Measurements from ENCODE around the gene RBM39.

RBM39 gene

GRCh38 chr20:35742741-35743523, 872 bp upstream of the RBM39 start:
- Histone ChIP-seq H3K9ac (ENCODE audit: low read length) (peak overlapping the region; percentile 94), H3K27ac (ENCODE audit: low read depth, low read length) (peak overlapping the region; percentile 96), H3K36me3 (ENCODE audit: control insufficient read depth, insufficient read depth, low read length) (peaks cover 13% of the 10 kb centered on the region), H3K4me1 (ENCODE audit: control insufficient read depth, insufficient read depth, low read length) (peaks cover 22% of the 10 kb centered on the region), H3K27me3 (ENCODE audit: control insufficient read depth, insufficient read depth, low read length) (no peaks in the 10 kb centered on the region), H3K4me3 (ENCODE audit: low read length) (peak overlapping the region; percentile 87)

GRCh38 chr20:35739294-35740163, 2.5 kb downstream of the RBM39 start:
- Histone ChIP-seq H3K9ac (ENCODE audit: low read length) (no peak overlapping the region), H3K4me3 (ENCODE audit: low read length) (peak overlapping the region; percentile 49), H3K36me3 (ENCODE audit: control insufficient read depth, insufficient read depth, low read length) (peaks cover 24% of the 10 kb centered on the region), H3K27ac (ENCODE audit: low read depth, low read length) (no peak overlapping the region), H3K4me1 (ENCODE audit: control insufficient read depth, insufficient read depth, low read length) (peaks cover 25% of the 10 kb centered on the region), H3K27me3 (ENCODE audit: control insufficient read depth, insufficient read depth, low read length) (no peaks in the 10 kb centered on the region)

DNA sequence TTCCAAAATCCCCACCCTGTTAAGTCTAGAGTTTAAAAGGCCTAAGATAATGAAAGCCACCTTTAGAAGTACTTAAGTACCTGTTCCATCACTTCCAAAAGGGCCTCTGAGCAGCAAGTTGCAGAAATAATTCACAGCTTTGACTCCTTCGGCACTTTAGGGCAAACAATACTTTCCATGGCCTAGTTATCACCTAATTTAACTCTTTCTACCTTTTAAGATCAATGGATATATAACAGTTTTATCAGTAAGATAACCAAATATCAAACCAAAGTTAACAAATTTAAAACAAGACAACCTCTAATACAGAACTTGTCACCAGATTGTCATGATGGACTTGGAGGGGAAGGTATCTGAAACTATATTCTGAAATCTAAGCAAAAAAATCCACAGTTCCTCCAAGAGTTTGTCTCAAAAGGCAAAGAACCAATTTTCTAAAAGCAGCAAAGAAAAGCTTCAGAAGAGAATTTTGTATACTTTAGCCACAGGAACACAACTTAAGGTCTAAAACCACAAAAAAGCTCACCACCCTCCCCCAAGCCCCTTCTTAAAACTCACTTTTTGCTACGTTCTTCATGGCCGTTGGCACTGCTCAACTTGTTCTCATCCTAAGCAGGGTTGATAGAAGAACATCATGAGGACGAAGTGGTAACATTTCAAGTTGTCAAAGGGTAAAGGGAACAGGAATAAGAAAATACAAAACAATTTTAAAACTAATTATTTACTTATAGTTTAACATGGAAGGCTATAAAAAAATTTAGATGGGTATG, 3.5 kb downstream of the RBM39 start:
- H3K9ac ChIP-seq (ENCODE audit: low read length) = no peak overlapping the region
- H3K27ac ChIP-seq (ENCODE audit: low read depth, low read length) = no peak overlapping the region
- no peak overlapping the region for H3K4me3 ChIP-seq (ENCODE audit: low read length)
- peaks cover 25% of the 10 kb centered on the region for H3K4me1 ChIP-seq (ENCODE audit: control insufficient read depth, insufficient read depth, low read length)
- no peaks in the 10 kb centered on the region for H3K27me3 ChIP-seq (ENCODE audit: control insufficient read depth, insufficient read depth, low read length)
- H3K36me3 ChIP-seq (ENCODE audit: control insufficient read depth, insufficient read depth, low read length) = peaks cover 31% of the 10 kb centered on the region

GRCh38 chr20:35737865-35738333, 4.2 kb downstream of the RBM39 start:
- Histone ChIP-seq H3K4me3 (ENCODE audit: low read length) (no peak overlapping the region), H3K4me1 (ENCODE audit: control insufficient read depth, insufficient read depth, low read length) (peaks cover 21% of the 10 kb centered on the region), H3K27me3 (ENCODE audit: control insufficient read depth, insufficient read depth, low read length) (no peaks in the 10 kb centered on the region), H3K36me3 (ENCODE audit: control insufficient read depth, insufficient read depth, low read length) (peaks cover 37% of the 10 kb centered on the region), H3K9ac (ENCODE audit: low read length) (no peak overlapping the region), H3K27ac (ENCODE audit: low read depth, low read length) (no peak overlapping the region)

GRCh38 chr20:35735826-35736470, 6.1 kb downstream of the RBM39 start:
- no peaks in the 10 kb centered on the region for H3K27me3 ChIP-seq (ENCODE audit: control insufficient read depth, insufficient read depth, low read length)
- no peak overlapping the region for H3K27ac ChIP-seq (ENCODE audit: low read depth, low read length)
- H3K9ac ChIP-seq (ENCODE audit: low read length) = no peak overlapping the region
- H3K4me3 ChIP-seq (ENCODE audit: low read length) = no peak overlapping the region
- H3K36me3 ChIP-seq (ENCODE audit: control insufficient read depth, insufficient read depth, low read length) = peaks cover 46% of the 10 kb centered on the region
- peaks cover 21% of the 10 kb centered on the region for H3K4me1 ChIP-seq (ENCODE audit: control insufficient read depth, insufficient read depth, low read length)

GRCh38 chr20:35734777-35735649, 7.0 kb downstream of the RBM39 start:
- no peak overlapping the region for H3K27ac ChIP-seq (ENCODE audit: low read depth, low read length)
- no peak overlapping the region for H3K9ac ChIP-seq (ENCODE audit: low read length)
- H3K4me3 ChIP-seq (ENCODE audit: low read length) = no peak overlapping the region
- H3K4me1 ChIP-seq (ENCODE audit: control insufficient read depth, insufficient read depth, low read length) = peaks cover 17% of the 10 kb centered on the region
- H3K27me3 ChIP-seq (ENCODE audit: control insufficient read depth, insufficient read depth, low read length) = no peaks in the 10 kb centered on the region
- H3K36me3 ChIP-seq (ENCODE audit: control insufficient read depth, insufficient read depth, low read length) = peaks cover 48% of the 10 kb centered on the region

- Histone ChIP-seq H3K4me3 (ENCODE audit: low read length) (no peak overlapping the region), H3K4me1 (ENCODE audit: control insufficient read depth, insufficient read depth, low read length) (peaks cover 18% of the 10 kb centered on the region), H3K9ac (ENCODE audit: low read length) (no peak overlapping the region), H3K27me3 (ENCODE audit: control insufficient read depth, insufficient read depth, low read length) (no peaks in the 10 kb centered on the region), H3K27ac (ENCODE audit: low read depth, low read length) (no peak overlapping the region), H3K36me3 (ENCODE audit: control insufficient read depth, insufficient read depth, low read length) (peaks cover 53% of the 10 kb centered on the region)
Measured at GRCh38 chr20:35734374-35734773, 7.7 kb downstream of the RBM39 start.

- H3K4me1 ChIP-seq (ENCODE audit: control insufficient read depth, insufficient read depth, low read length) = peaks cover 8% of the 10 kb centered on the region
- peaks cover 50% of the 10 kb centered on the region for H3K36me3 ChIP-seq (ENCODE audit: control insufficient read depth, insufficient read depth, low read length)
Measured at GRCh38 chr20:35732644-35732982, 9.4 kb downstream of the RBM39 start.

GRCh38 chr20:35731862-35732643, 10.0 kb downstream of the RBM39 start:
- Histone ChIP-seq H3K4me1 (ENCODE audit: control insufficient read depth, insufficient read depth, low read length) (peaks cover 8% of the 10 kb centered on the region), H3K27ac (ENCODE audit: low read depth, low read length) (no peak overlapping the region), H3K27me3 (ENCODE audit: control insufficient read depth, insufficient read depth, low read length) (no peaks in the 10 kb centered on the region), H3K4me3 (ENCODE audit: low read length) (no peak overlapping the region), H3K36me3 (ENCODE audit: control insufficient read depth, insufficient read depth, low read length) (peaks cover 51% of the 10 kb centered on the region), H3K9ac (ENCODE audit: low read length) (no peak overlapping the region)

More at GRCh38 chr20:35732644-35732982, 9.4 kb downstream of the RBM39 start:
- Histone ChIP-seq H3K27me3 (ENCODE audit: control insufficient read depth, insufficient read depth, low read length) (no peaks in the 10 kb centered on the region), H3K4me3 (ENCODE audit: low read length) (no peak overlapping the region), H3K9ac (ENCODE audit: low read length) (no peak overlapping the region), H3K27ac (ENCODE audit: low read depth, low read length) (no peak overlapping the region)

DNA sequence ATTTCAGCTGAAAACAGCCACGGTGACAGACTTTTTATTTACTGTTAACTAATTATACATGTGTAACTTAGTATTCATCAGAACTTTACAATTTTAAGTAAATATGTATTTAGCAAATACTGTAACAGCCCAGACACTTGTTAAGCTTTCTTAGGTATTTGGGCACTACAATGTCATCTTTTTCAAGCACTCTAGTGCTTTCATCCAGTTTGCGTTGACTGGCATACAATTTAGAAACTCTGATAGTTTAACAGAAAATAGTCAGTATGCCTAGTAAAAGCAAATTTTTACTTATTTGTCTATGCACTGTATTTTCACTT, 10.6 kb downstream of the RBM39 start:
- no peaks in the 10 kb centered on the region for H3K27me3 ChIP-seq (ENCODE audit: control insufficient read depth, insufficient read depth, low read length)
- H3K9ac ChIP-seq (ENCODE audit: low read length) = no peak overlapping the region
- H3K4me3 ChIP-seq (ENCODE audit: low read length) = no peak overlapping the region
- peaks cover 8% of the 10 kb centered on the region for H3K4me1 ChIP-seq (ENCODE audit: control insufficient read depth, insufficient read depth, low read length)
- no peak overlapping the region for H3K27ac ChIP-seq (ENCODE audit: low read depth, low read length)
- peaks cover 55% of the 10 kb centered on the region for H3K36me3 ChIP-seq (ENCODE audit: control insufficient read depth, insufficient read depth, low read length)

All from rectal smooth muscle tissue (tissue), 1 donor.